Prostate gland (tissue), 2 donors: ENCODE measurements around the gene PLCH1. TPM values are rescaled to one million over a fixed set of nuclear protein-coding genes. Genes with fewer than 3 reads are reported as not detected.

Experiments
- DNase-seq: peaks from one replicate; pipeline ENCODE4 v3.0.0-alpha.2; 2019; ENCODE audit warnings: low spot score
- H3K27ac ChIP-seq, 2 donors: fragments of 200-600 bp; sonication (generic); 2 replicates each; pipeline ENCODE4 v1.5.1; 2017 to 2019
- H3K27me3 ChIP-seq: fragments of 200-600 bp; sonication (generic); replicated peaks from 2 replicates; pipeline ENCODE4 v1.5.1; 2019; ENCODE audit not compliant: insufficient read depth
- H3K36me3 ChIP-seq, 2 donors: fragments of 200-600 bp; sonication (generic); 1 replicate in 1 of 2; 2 replicates in 1 of 2; pipeline versions ENCODE4 v1.5.1 to v1.8.1; 2017 to 2019
- H3K4me1 ChIP-seq: fragments of 200-600 bp; sonication (generic); replicated peaks from 2 replicates; pipeline ENCODE4 v1.5.1; 2019
- H3K4me3 ChIP-seq, 2 donors: fragments of 200-600 bp; sonication (generic); 2 replicates each; pipeline ENCODE4 v1.5.1; 2017 to 2019
- H3K9me3 ChIP-seq: fragments of 200-600 bp; sonication (generic); 2 replicates; pipeline ENCODE4 v1.5.1; 2017
- CTCF ChIP-seq, 4 experiments: fragments of 200-600 bp in 2 of 4; fragments of 450-650 bp in 2 of 4; sonication (generic) in 2 of 4; IDR thresholded peaks; 1 replicate in 3 of 4; 2 replicates in 1 of 4; pipeline ENCODE4 v1.5.1; 2016 to 2019; ENCODE audit warnings: antibody characterized with exemption in 4 of 4, mild to moderate bottlenecking in 2 of 4, moderate library complexity in 2 of 4
- POLR2A ChIP-seq: fragments of 450-650 bp; IDR thresholded peaks from one replicate; pipeline ENCODE4 v1.6.1; 2016; ENCODE audit warnings: antibody characterized with exemption, mild to moderate bottlenecking
- POLR2AphosphoS5 ChIP-seq: sonication (generic); formaldehyde crosslinking; IDR thresholded peaks from one replicate; pipeline ENCODE4 v1.6.1; 2017; ENCODE audit warnings: antibody characterized with exemption
- WGBS: methylation state at CpG from one replicate; pipeline ENCODE4 v1.1.5; 2018; 5-methylcytosine and 5-hydroxymethylcytosine counted together
- intact Hi-C: fragments of 100-400 bp; cut with DNase I; formaldehyde crosslinking; loops from one replicate; pipeline ENCODE4 v1.14.2; 2022
- total RNA-seq, 2 donors: library from RNA; depleted of rRNA; stranded (reverse); fragments of >200 nt; gene quantifications; one replicate each; pipeline ENCODE4 v1.1.0, GENCODE V29; 2016

Gene PLCH1
- total RNA-seq, 2 donors from 2014 or later: 0.64 to 12.2 TPM

- Histone ChIP-seq H3K9me3 (no peaks in the 10 kb centered on the region), H3K27me3 (no peaks in the 10 kb centered on the region), H3K36me3 (no peaks in the 10 kb centered on the region), H3K4me3 (no peak overlapping the region), H3K27ac (no peak overlapping the region), H3K4me1 (no peaks in the 10 kb centered on the region)
- no peak for TF ChIP-seq CTCF (IDR thresholded peaks at IDR 0.05)
- TF ChIP-seq POLR2A: no peak
- TF ChIP-seq POLR2AphosphoS5: no peak
- 91% methylated on average over 5 of the region's 5 CpGs for WGBS
- no peak for DNase-seq
- intact Hi-C loops: no loop called here
These were observed 246.8 kb downstream of the PLCH1 start for GRCh38 chr3:155497930-155498647.

- no peaks in the 10 kb centered on the region for H3K4me1 ChIP-seq
- no peak overlapping the region for H3K4me3 ChIP-seq
- no peaks in the 10 kb centered on the region for H3K27me3 ChIP-seq
- intact Hi-C loops: no loop called here
- TF ChIP-seq CTCF (IDR thresholded peaks at IDR 0.05): no peak
- no peak for TF ChIP-seq POLR2A
- no peak for TF ChIP-seq POLR2AphosphoS5
- no peaks in the 10 kb centered on the region for H3K9me3 ChIP-seq
- DNase-seq: no peak
- H3K36me3 ChIP-seq: no peaks in the 10 kb centered on the region
- H3K27ac ChIP-seq: no peak overlapping the region
These were observed 248.7 kb downstream of the PLCH1 start for GRCh38 chr3:155496206-155496605.

- H3K27me3 ChIP-seq: no peaks in the 10 kb centered on the region
- TF ChIP-seq POLR2AphosphoS5 (no peak), POLR2A (no peak), CTCF (IDR thresholded peaks at IDR 0.05) (no peak)
- DNase-seq: no peak
- no peak overlapping the region for H3K27ac ChIP-seq
- no peaks in the 10 kb centered on the region for H3K4me1 ChIP-seq
- WGBS: 97% methylated on average over 4 of the region's 4 CpGs
- H3K4me3 ChIP-seq: no peak overlapping the region
- no peaks in the 10 kb centered on the region for H3K36me3 ChIP-seq
- H3K9me3 ChIP-seq: no peaks in the 10 kb centered on the region
- intact Hi-C loops: no loop called here
These were observed 249.5 kb downstream of the PLCH1 start for GRCh38 chr3:155495387-155495786.

- no peaks in the 10 kb centered on the region for H3K27me3 ChIP-seq
- no peaks in the 10 kb centered on the region for H3K9me3 ChIP-seq
- H3K4me1 ChIP-seq: no peaks in the 10 kb centered on the region
- H3K4me3 ChIP-seq: no peak overlapping the region
- 82% methylated on average over 5 of the region's 5 CpGs for WGBS
- no peak overlapping the region for H3K27ac ChIP-seq
- intact Hi-C loops: no loop called here
- no peak for TF ChIP-seq CTCF (IDR thresholded peaks at IDR 0.05)
- no peak for TF ChIP-seq POLR2AphosphoS5
- no peak for TF ChIP-seq POLR2A
- no peak for DNase-seq
- H3K36me3 ChIP-seq: no peaks in the 10 kb centered on the region
These were observed 250.5 kb downstream of the PLCH1 start for GRCh38 chr3:155494332-155494731.

- Histone ChIP-seq H3K9me3 (no peaks in the 10 kb centered on the region), H3K36me3 (no peaks in the 10 kb centered on the region), H3K4me1 (no peaks in the 10 kb centered on the region), H3K27ac (no peak overlapping the region), H3K4me3 (no peak overlapping the region), H3K27me3 (no peaks in the 10 kb centered on the region)
- WGBS: 83% methylated on average over 1 of the region's 1 CpG
- TF ChIP-seq POLR2A (no peak), POLR2AphosphoS5 (no peak), CTCF (IDR thresholded peaks at IDR 0.05) (no peak)
- intact Hi-C loops: no loop called here
- no peak for DNase-seq
These were observed 252.0 kb downstream of the PLCH1 start for GRCh38 chr3:155492841-155493240.
